K562 (cell line): ENCODE results near the gene UMODL1. TPM values are rescaled to one million over a fixed set of nuclear protein-coding genes. Genes with fewer than 3 reads are reported as not detected.

Experiments used
- ATAC-seq: fragments of 200-7000 bp; cut with Tn5 transposase; 3 replicates; pipeline ENCODE4 v1.9.1; 2020; ENCODE audit warnings: moderate library complexity
- BruUV-seq: library from RNA; stranded (reverse); fragments of 400-500 nt; replicated peaks from 2 replicates; lab custom pipeline; 2021; lab: Mats Ljungman, UMichigan
- CTCF ChIA-PET: fragments of 300-600 bp; formaldehyde crosslinking; extraction: SDS; loops from one replicate; lab custom pipeline; 2021; ENCODE audit warnings: low intra/inter-chr PET ratio; lab: Yijun Ruan, JAX
- POLR2A ChIA-PET: fragments of 300-600, 350-650 bp; sonication (Branson Sonifier 250); formaldehyde crosslinking; extraction: SDS; loops from one replicate; lab custom pipeline; 2021; ENCODE audit warnings: antibody characterized with exemption, inconsistent platforms; lab: Yijun Ruan, JAX
- DNase-seq, 4 experiments: peaks; one replicate each; pipeline versions ENCODE4 v3.0.0 to v3.0.0-alpha.2; 2011 to 2018; ENCODE audit warnings: low spot score in 3 of 4, mixed read lengths in 3 of 4; ENCODE audit errors: extremely low read depth in 1 of 4
- FAIRE-seq: peaks from 2 replicates; lab custom pipeline; 2011; peaks lifted over from hg19 to GRCh38; lab: Jason Lieb, UNC
- H2AFZ ChIP-seq: 2 replicates; pipeline ENCODE4 v1.6.0; 2011; ENCODE audit warnings: low read depth, low read length, control low read depth, inconsistent platforms
- H3K27ac ChIP-seq: fragments of 200-600 bp; 3 replicates; pipeline ENCODE4 v1.8.0; 2011; ENCODE audit warnings: low read depth, mild to moderate bottlenecking, control low read depth, inconsistent platforms, low read length, moderate library complexity, mixed read lengths; ENCODE audit errors: extremely low read depth
- H3K27me3 ChIP-seq, 2 experiments: fragments of 300-600 bp in 1 of 2; 2 replicates in 1 of 2; 3 replicates in 1 of 2; pipeline versions ENCODE4 v1.6.0 to v1.8.0; 2011; ENCODE audit warnings: inconsistent platforms in 2 of 2, low read length in 2 of 2, mild to moderate bottlenecking in 1 of 2, mixed read lengths in 1 of 2, moderate library complexity in 1 of 2; ENCODE audit not compliant: control insufficient read depth in 2 of 2, insufficient read depth in 2 of 2
- H3K36me3 ChIP-seq: fragments of 300-600 bp; 3 replicates; pipeline ENCODE4 v1.8.0; 2011; ENCODE audit warnings: mild to moderate bottlenecking, low read length, inconsistent platforms; ENCODE audit not compliant: control insufficient read depth, insufficient read depth
- H3K4me1 ChIP-seq, 2 experiments: fragments of 200-600 bp in 1 of 2; replicated peaks in 1 of 2; 2 replicates in 1 of 2; 3 replicates in 1 of 2; pipeline versions ENCODE4 v1.5.1 to v1.8.0; 2011; ENCODE audit warnings: inconsistent platforms in 2 of 2, low read length in 2 of 2, mild to moderate bottlenecking in 1 of 2, mixed read lengths in 1 of 2, moderate library complexity in 1 of 2; ENCODE audit not compliant: control insufficient read depth in 2 of 2, insufficient read depth in 2 of 2
- H3K4me2 ChIP-seq: 2 replicates; pipeline ENCODE4 v1.6.1; 2011; ENCODE audit warnings: low read length, control low read depth, inconsistent platforms, mixed read lengths; ENCODE audit not compliant: insufficient read depth
- H3K4me3 ChIP-seq: fragments of 200-600 bp; sonication (generic), shearing (Covaris generic); 2 replicates; pipeline ENCODE4 v1.5.1; 2016; ENCODE audit warnings: control low read depth, inconsistent platforms
- H3K79me2 ChIP-seq: fragments of 200-600 bp; 3 replicates; pipeline ENCODE4 v1.8.0; 2011; ENCODE audit warnings: low read length, inconsistent platforms; ENCODE audit not compliant: control insufficient read depth, insufficient read depth
- H3K9ac ChIP-seq, 2 experiments: 2 replicates each; pipeline versions ENCODE4 v1.6.0 to v1.6.1; 2011; ENCODE audit warnings: low read depth in 2 of 2, low read length in 2 of 2, control low read depth in 1 of 2, inconsistent platforms in 1 of 2, mild to moderate bottlenecking in 1 of 2, mixed read lengths in 1 of 2; ENCODE audit not compliant: insufficient read depth in 1 of 2
- H3K9me1 ChIP-seq: one replicate; pipeline ENCODE4 v1.6.0; 2011; ENCODE audit warnings: inconsistent platforms, mild to moderate bottlenecking, low read length, moderate library complexity; ENCODE audit not compliant: control insufficient read depth, insufficient read depth
- H3K9me3 ChIP-seq: replicated peaks from 2 replicates; pipeline ENCODE4 v1.5.1; 2011; ENCODE audit warnings: low read depth, low read length, inconsistent platforms; ENCODE audit not compliant: control insufficient read depth, insufficient read depth
- H4K20me1 ChIP-seq: replicated peaks from 2 replicates; pipeline ENCODE4 v1.6.1; 2011; ENCODE audit warnings: low read length, inconsistent platforms, mixed read lengths; ENCODE audit not compliant: control insufficient read depth, insufficient read depth
- ARID3B ChIP-seq: fragments of 250-450 bp; sonication (Bioruptor Pico); IDR thresholded peaks from 2 replicates; pipeline ENCODE4 v1.4.0; 2020; ENCODE audit warnings: borderline replicate concordance
- ELK1 ChIP-seq: sonication (generic); formaldehyde crosslinking; IDR thresholded peaks from 2 replicates; pipeline ENCODE4 v1.8.1; 2022; ENCODE audit warnings: missing genetic modification reagents
- FOXM1 ChIP-seq, 2 experiments: fragments of 450-650 bp in 1 of 2; sonication (generic) in 1 of 2; formaldehyde crosslinking in 1 of 2; IDR thresholded peaks; 2 replicates each; pipeline versions ENCODE4 v1.6.1 to v1.9.0; 2017 to 2022; ENCODE audit warnings: low read depth in 2 of 2, mild to moderate bottlenecking in 2 of 2, missing genetic modification reagents in 1 of 2, moderate library complexity in 1 of 2
- HDAC2 ChIP-seq: fragments of 450-650 bp; IDR thresholded peaks from 2 replicates; pipeline ENCODE4 v1.6.1; 2016; ENCODE audit warnings: mild to moderate bottlenecking
- KAT7 ChIP-seq: sonication (generic); formaldehyde crosslinking; IDR thresholded peaks from 2 replicates; pipeline ENCODE4 v1.8.0; 2022; ENCODE audit warnings: missing genetic modification reagents, mild to moderate bottlenecking, borderline replicate concordance
- NFYB ChIP-seq: IDR thresholded peaks from 2 replicates; pipeline ENCODE4 v1.6.1; 2011; ENCODE audit warnings: mild to moderate bottlenecking, moderate library complexity; ENCODE audit not compliant: insufficient read length; ENCODE audit errors: extremely low read depth
- PML ChIP-seq: IDR thresholded peaks from 2 replicates; pipeline ENCODE4 v1.6.1; 2012; ENCODE audit warnings: low read length, inconsistent platforms
- POU5F1 ChIP-seq: fragments of 150-350 bp; IDR thresholded peaks from 2 replicates; pipeline ENCODE4 v1.6.1; 2014; ENCODE audit warnings: borderline replicate concordance, low read length, low read depth, mild to moderate bottlenecking; ENCODE audit not compliant: partially characterized antibody
- RAD51 ChIP-seq: fragments of 450-650 bp; IDR thresholded peaks from 2 replicates; pipeline ENCODE4 v1.7.1; 2016; ENCODE audit warnings: low read depth, mild to moderate bottlenecking, borderline replicate concordance
- TOE1 ChIP-seq, 2 experiments: fragments of 450-650 bp in 1 of 2; sonication (generic) in 1 of 2; formaldehyde crosslinking in 1 of 2; IDR thresholded peaks; 2 replicates each; pipeline versions ENCODE4 v1.7.1 to v1.8.0; 2016 to 2022; ENCODE audit warnings: borderline replicate concordance in 2 of 2, mild to moderate bottlenecking in 2 of 2, antibody characterized with exemption in 1 of 2, inconsistent platforms in 1 of 2, low read depth in 1 of 2, missing genetic modification reagents in 1 of 2, moderate library complexity in 1 of 2
- USF1 ChIP-seq: sonication (generic); formaldehyde crosslinking; IDR thresholded peaks from 2 replicates; pipeline ENCODE4 v1.9.0; 2022; ENCODE audit warnings: mild to moderate bottlenecking, missing genetic modification reagents
- USF2 ChIP-seq: sonication (generic); formaldehyde crosslinking; IDR thresholded peaks from 2 replicates; pipeline ENCODE4 v1.5.0; 2020; ENCODE audit warnings: missing genetic modification reagents
- WGBS: fragments of 100-300 bp; shearing (Covaris generic); methylation state at CpG from one replicate; pipeline ENCODE4 v1.1.6; 2016; ENCODE audit warnings: low coverage, mixed read lengths; ENCODE audit not compliant: insufficient coverage; ENCODE audit errors: missing lambda C conversion rate; 5-methylcytosine and 5-hydroxymethylcytosine counted together
- in situ Hi-C: fragments of 300-500 bp; cut with MboI; formaldehyde crosslinking; loops from 4 replicates; pipeline ENCODE4 v1.15.0; 2018; ENCODE audit warnings: inconsistent platforms, mixed read lengths
- intact Hi-C: fragments of 100-400 bp; cut with micrococcal nuclease; formaldehyde crosslinking; loops from 2 replicates; pipeline ENCODE4 v1.14.2; 2022
- polyA plus RNA-seq, 8 experiments: library from polyadenylated mRNA; depleted of rRNA in 4 of 8; stranded (reverse) in 5 of 8; unstranded in 3 of 8; fragments of >200 nt; fragmentation: Nextera tagmentation in 2 of 8; fragmentation: Illumina TruSeq in 1 of 8; extraction: Ambion mirVana in 2 of 8; extraction: Trizol in 1 of 8; gene quantifications; 2 replicates each; pipeline versions ENCODE4 v1.2.1 to v1.2.3, GENCODE V29; 2011 to 2014; ENCODE audit warnings: inconsistent platforms in 1 of 8, missing spikeins in 1 of 8
- total RNA-seq, 7 experiments: library from RNA; depleted of rRNA in 6 of 7; stranded (reverse); fragments of >200 nt in 6 of 7; fragmentation: Illumina TruSeq in 2 of 7; extraction: Trizol in 2 of 7; gene quantifications; 2 replicates each; pipeline versions ENCODE4 v1.2.1 to v1.2.3, GENCODE V29; 2011 to 2021; ENCODE audit warnings: low replicate concordance in 1 of 7

UMODL1 gene
- total and polyA plus RNA-seq, 9 of the 15 experiments (the other 6 are each of a cell fraction or from before 2014, with no cell fraction given), result not detected

GRCh38 chr21:42172596-42173483, 101.7 kb downstream of the UMODL1 start (continued):
- TF ChIP-seq KAT7 (no peak), ELK1 (CRISPR knock-in tag) (no peak), PML (no peak)
- TF ChIP-seq, all 486 proteins: peak for 0

GRCh38 chr21:42174173-42174572, 103.1 kb downstream of the UMODL1 start:
- WGBS, result 1% methylated on average over 4 of the region's 4 CpGs
- no TSS peak for BruUV-seq
- H3K9me1 ChIP-seq, result no peaks in the 10 kb centered on the region
- intact Hi-C loops (no loop called here), in situ Hi-C loops (no loop called here)
- H3K27ac ChIP-seq, result no peak overlapping the region
- ATAC-seq, result peak; percentile 84
- H3K4me3 ChIP-seq, result no peak overlapping the region
- no peak overlapping the region for H3K9ac ChIP-seq
- peaks cover 24 to 36% of the 10 kb centered on the region in 2 experiments; a peak in 4 of 5 replicates for H3K27me3 ChIP-seq
- H3K4me1 ChIP-seq, result no peaks in the 10 kb centered on the region
- no peaks in the 10 kb centered on the region for H3K79me2 ChIP-seq
- no peaks in the 10 kb centered on the region for H3K36me3 ChIP-seq
- no peak overlapping the region for H3K4me2 ChIP-seq
- POLR2A ChIA-PET, result no interaction called here
- FAIRE-seq, result no peak
- no peaks in the 10 kb centered on the region for H3K9me3 ChIP-seq
- peak; percentile 34 to 85 (median 82) for DNase-seq
- no peaks in the 10 kb centered on the region for H4K20me1 ChIP-seq
- CTCF ChIA-PET, result no interaction called here
- H2AFZ ChIP-seq, result no peak overlapping the region
- TF ChIP-seq NFYB, result peak; percentile 55
- TF ChIP-seq USF1, result peak; percentile 86
- TF ChIP-seq TOE1 (IDR thresholded peaks at IDR 0.05; ENCODE audit: borderline replicate concordance), result peak; percentile 69; the same call in 1 of the 2 replicates
- no peak for TF ChIP-seq TOE1 (CRISPR knock-in tag; IDR thresholded peaks at IDR 0.05; ENCODE audit: borderline replicate concordance, low read depth)
- TF ChIP-seq POU5F1, result no peak
- no peak for TF ChIP-seq ARID3B (CRISPR knock-in tag)
- TF ChIP-seq FOXM1 (IDR thresholded peaks at IDR 0.05; ENCODE audit: low read depth), result no peak
- TF ChIP-seq FOXM1 (CRISPR knock-in tag; IDR thresholded peaks at IDR 0.05; ENCODE audit: low read depth), result no peak
- TF ChIP-seq RAD51, result peak; percentile 80
- TF ChIP-seq USF2, result peak; percentile 86
- TF ChIP-seq HDAC2, result no peak
